ENCODE data around the gene IL1RAP. TPM values are rescaled to one million over a fixed set of nuclear protein-coding genes. Genes with fewer than 3 reads are reported as not detected.

Gene IL1RAP
- total and polyA plus RNA-seq, 12 donors = 2.1 to 11.9 (median 7.6) TPM

- TF ChIP-seq CTCF (IDR thresholded peaks at IDR 0.05) = no peak
- H3K36me3 ChIP-seq = peaks cover 0 to 30% (median 4%) of the 10 kb centered on the region in 9 donors
- no peak overlapping the region for H3K27ac ChIP-seq
- 62 to 67% methylated on average over 3 of the region's 3 CpGs for WGBS, 2 donors
- H3K4me3 ChIP-seq = no peak overlapping the region
- DNase-seq = no peak
- H3K9me3 ChIP-seq = no peaks in the 10 kb centered on the region
- intact Hi-C loops (cut with DNase I) = no loop called here
- H3K4me1 ChIP-seq = peaks cover 0 to 15% (median 0%) of the 10 kb centered on the region in 9 donors
- ATAC-seq = no peak
- H3K27me3 ChIP-seq = no peaks in the 10 kb centered on the region
These were observed 92.7 kb downstream of the IL1RAP start for GRCh38 chr3:190606596-190606995.

GRCh38 chr3:190607021-190607420, 93.1 kb downstream of the IL1RAP start:
- WGBS, 2 donors = 70 to 76% methylated on average over 2 of the region's 2 CpGs
- no peak for ATAC-seq
- Histone ChIP-seq H3K27ac (no peak overlapping the region), H3K27me3 (no peaks in the 10 kb centered on the region), H3K4me3 (no peak overlapping the region), H3K9me3 (no peaks in the 10 kb centered on the region), H3K36me3 (peaks cover 0 to 30% (median 4%) of the 10 kb centered on the region in 9 donors), H3K4me1 (peaks cover 0 to 15% (median 0%) of the 10 kb centered on the region in 9 donors)
- no peak for TF ChIP-seq CTCF (IDR thresholded peaks at IDR 0.05)
- intact Hi-C loops (cut with DNase I) = no loop called here
- DNase-seq = no peak

- intact Hi-C loops (cut with DNase I) = no loop called here
- 78 to 79% methylated on average over 4 of the region's 4 CpGs for WGBS, 2 donors
- no peak for ATAC-seq
These were observed 95.1 kb downstream of the IL1RAP start for GRCh38 chr3:190608850-190609589.

More at GRCh38 chr3:190608850-190609589, 95.1 kb downstream of the IL1RAP start:
- Histone ChIP-seq H3K9me3 (no peaks in the 10 kb centered on the region), H3K27ac (no peak overlapping the region), H3K36me3 (peaks cover 0 to 29% (median 4%) of the 10 kb centered on the region in 9 donors), H3K4me1 (peaks cover 0 to 15% (median 0%) of the 10 kb centered on the region in 9 donors), H3K4me3 (no peak overlapping the region), H3K27me3 (no peaks in the 10 kb centered on the region)
- DNase-seq = no peak
- TF ChIP-seq CTCF (IDR thresholded peaks at IDR 0.05) = no peak

All from heart right ventricle (tissue), 16 donors.